HepG2 (cell line): Measurements from ENCODE around the gene MPIG6B. TPM values are rescaled to one million over a fixed set of nuclear protein-coding genes. Genes with fewer than 3 reads are reported as not detected.

ENCODE experiments used
- CBX5 ChIP-seq: sonication (generic); formaldehyde crosslinking; IDR thresholded peaks from 2 replicates; pipeline ENCODE4 v1.4.0; 2020; ENCODE audit warnings: missing genetic modification reagents, borderline replicate concordance
- HES4 ChIP-seq: sonication (generic); formaldehyde crosslinking; IDR thresholded peaks from 2 replicates; pipeline ENCODE4 v1.9.0; 2021; ENCODE audit warnings: mild to moderate bottlenecking, missing genetic modification reagents, borderline replicate concordance
- HNF1A ChIP-seq, 2 experiments: sonication (generic) in 1 of 2; formaldehyde crosslinking in 1 of 2; IDR thresholded peaks; 2 replicates each; pipeline versions ENCODE4 v1.4.0 to v1.6.1; 2016 to 2020; ENCODE audit warnings: borderline replicate concordance in 1 of 2, low read depth in 1 of 2, mild to moderate bottlenecking in 1 of 2, missing genetic modification reagents in 1 of 2
- HOXA5 ChIP-seq: sonication (generic); formaldehyde crosslinking; IDR thresholded peaks from 2 replicates; pipeline ENCODE4 v1.4.0; 2020; ENCODE audit warnings: missing genetic modification reagents
- KDM2A ChIP-seq: sonication (generic); formaldehyde crosslinking; IDR thresholded peaks from 2 replicates; pipeline ENCODE4 v1.4.0; 2020; ENCODE audit warnings: low read depth, missing genetic modification reagents, borderline replicate concordance
- MAFG ChIP-seq: sonication (generic); formaldehyde crosslinking; IDR thresholded peaks from 2 replicates; pipeline ENCODE4 v1.5.1; 2020; ENCODE audit warnings: mild to moderate bottlenecking, missing genetic modification reagents
- MEIS1 ChIP-seq: sonication (generic); formaldehyde crosslinking; IDR thresholded peaks from 2 replicates; pipeline ENCODE4 v1.9.0; 2021; ENCODE audit warnings: mild to moderate bottlenecking, missing genetic modification reagents, moderate library complexity, borderline replicate concordance
- NFYC ChIP-seq: IDR thresholded peaks from 2 replicates; pipeline ENCODE4 v1.6.1; 2016; ENCODE audit warnings: missing genetic modification reagents, missing compliant biosample characterization
- NONO ChIP-seq, 2 experiments: fragments of 450-650 bp in 1 of 2; sonication (generic) in 1 of 2; formaldehyde crosslinking in 1 of 2; IDR thresholded peaks in 1 of 2; conservative IDR thresholded peaks in 1 of 2; 2 replicates each; pipeline versions ENCODE4 v1.6.1 to v1.8.0; 2017 to 2022; ENCODE audit warnings: mild to moderate bottlenecking in 1 of 2, missing genetic modification reagents in 1 of 2, moderate library complexity in 1 of 2
- NR2F6 ChIP-seq, 2 experiments: IDR thresholded peaks; 2 replicates each; pipeline ENCODE4 v1.6.1; 2016; ENCODE audit warnings: antibody characterized with exemption in 1 of 2, mild to moderate bottlenecking in 1 of 2
- PHF5A ChIP-seq: IDR thresholded peaks from one replicate; pipeline ENCODE4 v1.6.1; 2018; ENCODE audit warnings: low read depth, missing genetic modification reagents; ENCODE audit not compliant: unreplicated experiment
- SRSF1 ChIP-seq: fragments of 200-400 bp; formaldehyde crosslinking; optimal IDR thresholded peaks from 2 replicates; pipeline ENCODE3; 2017; ENCODE audit warnings: mild to moderate bottlenecking, low read depth, low read length, moderate library complexity
- SYNCRIP ChIP-seq: fragments of 200-400 bp; formaldehyde crosslinking; IDR thresholded peaks from 2 replicates; pipeline ENCODE4 v1.6.1; 2018; ENCODE audit warnings: mild to moderate bottlenecking, low read depth, low read length; ENCODE audit not compliant: insufficient read depth
- USF2 ChIP-seq, 2 experiments: sonication (generic) in 1 of 2; formaldehyde crosslinking in 1 of 2; IDR thresholded peaks; 2 replicates each; pipeline versions ENCODE4 v1.5.1 to v1.6.1; 2011 to 2020; ENCODE audit warnings: borderline replicate concordance in 1 of 2, low read depth in 1 of 2, low read length in 1 of 2, mild to moderate bottlenecking in 1 of 2, missing genetic modification reagents in 1 of 2, moderate library complexity in 1 of 2
- ZKSCAN8 ChIP-seq: IDR thresholded peaks from 2 replicates; pipeline ENCODE4 v1.6.1; 2016; ENCODE audit warnings: borderline replicate concordance, missing genetic modification reagents, missing compliant biosample characterization
- ZNF30 ChIP-seq: sonication (generic); formaldehyde crosslinking; IDR thresholded peaks from 2 replicates; pipeline ENCODE4 v1.5.0; 2020; ENCODE audit warnings: mild to moderate bottlenecking, missing genetic modification reagents
- ZNF513 ChIP-seq: sonication (generic); formaldehyde crosslinking; conservative IDR thresholded peaks from 2 replicates; pipeline ENCODE4 v1.5.0; 2020; ENCODE audit warnings: missing genetic modification reagents
- ZNF607 ChIP-seq: sonication (generic); formaldehyde crosslinking; IDR thresholded peaks from 2 replicates; pipeline ENCODE4 v1.5.1; 2020; ENCODE audit warnings: missing genetic modification reagents, mild to moderate bottlenecking, borderline replicate concordance
- ZNF816 ChIP-seq: sonication (generic); formaldehyde crosslinking; IDR thresholded peaks from 2 replicates; pipeline ENCODE4 v1.8.0; 2022; ENCODE audit warnings: missing genetic modification reagents, mild to moderate bottlenecking, borderline replicate concordance
- ZSCAN21 ChIP-seq: sonication (generic); formaldehyde crosslinking; IDR thresholded peaks from 2 replicates; pipeline ENCODE4 v1.8.0; 2022; ENCODE audit warnings: mild to moderate bottlenecking, missing genetic modification reagents, moderate library complexity, borderline replicate concordance
- polyA plus RNA-seq, 8 experiments: library from polyadenylated mRNA; depleted of rRNA in 3 of 8; stranded (reverse) in 7 of 8; unstranded in 1 of 8; fragments of >200 nt; fragmentation: Illumina TruSeq in 4 of 8; extraction: Trizol in 4 of 8; gene quantifications; 2 replicates each; pipeline versions ENCODE4 v1.2.1 to v1.2.3, GENCODE V29; 2011 to 2016; ENCODE audit warnings: low read depth in 4 of 8, missing spikeins in 1 of 8, mixed read lengths in 1 of 8; ENCODE audit not compliant: insufficient read depth in 1 of 8
- total RNA-seq, 5 experiments: library from RNA; depleted of rRNA; stranded (reverse); fragments of >200 nt; fragmentation: Illumina TruSeq; extraction: Trizol; gene quantifications; 2 replicates each; pipeline ENCODE4 v1.2.3, GENCODE V29; 2016; ENCODE audit warnings: low read depth in 1 of 5

Gene MPIG6B
- total and polyA plus RNA-seq, 2 of the 13 experiments (the other 11 are each of a cell fraction or from before 2014, with no cell fraction given): not detected

DNA sequence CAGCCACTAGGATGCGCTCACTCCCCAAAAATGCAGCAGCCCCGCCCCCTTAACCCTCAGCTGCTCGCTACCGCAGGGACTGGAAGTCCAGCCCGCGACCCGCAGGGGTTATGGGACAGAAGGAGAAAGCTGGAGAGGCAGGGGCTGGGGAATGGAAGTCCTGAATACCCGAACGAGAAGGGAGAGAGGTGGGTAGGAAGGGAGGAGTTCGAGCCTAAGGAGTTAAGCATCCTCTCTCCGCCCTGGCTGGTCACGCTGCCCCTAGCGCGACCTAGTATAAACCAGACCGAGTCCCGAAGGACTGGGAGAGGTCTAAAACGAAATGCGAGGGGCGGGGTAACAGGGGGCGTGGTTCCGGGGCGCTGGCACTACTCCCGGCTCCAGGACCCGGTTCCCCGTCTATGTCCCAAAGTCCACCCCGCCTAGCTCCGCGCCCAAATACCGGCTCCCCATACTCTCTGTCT is 6.4 kb downstream of the MPIG6B start (continued):
- TF ChIP-seq MAFG (CRISPR knock-in tag): no peak
- no peak for TF ChIP-seq ZNF30 (CRISPR knock-in tag)
- no peak for TF ChIP-seq SRSF1
- 0 out of 2 replicates have a peak, but pooled peaks have one; percentile 22 for TF ChIP-seq NFYC
- TF ChIP-seq ZNF816 (CRISPR knock-in tag): no peak; the same call in 1 of the 2 replicates
- no peak for TF ChIP-seq NONO (IDR thresholded peaks at IDR 0.05)
- TF ChIP-seq NONO (CRISPR knock-in tag; conservative IDR thresholded peaks at IDR 0.05): peak; percentile 72
- TF ChIP-seq CBX5 (CRISPR knock-in tag): peak; percentile 77; the same call in 1 of the 2 replicates
- TF ChIP-seq SYNCRIP: no peak
- TF ChIP-seq NR2F6 (IDR thresholded peaks at IDR 0.05): 0 out of 2 replicates have a peak, but pooled peaks have one; percentile 38
- peak; percentile 33 for TF ChIP-seq NR2F6 (CRISPR knock-in tag; IDR thresholded peaks at IDR 0.05)
- no peak for TF ChIP-seq MEIS1 (CRISPR knock-in tag)
- peak; percentile 70; the same call in 1 of the 2 replicates for TF ChIP-seq ZKSCAN8 (CRISPR knock-in tag)
- TF ChIP-seq HES4 (CRISPR knock-in tag): 0 out of 2 replicates have a peak, but pooled peaks have one; percentile 32
- no peak; the same call in 1 of the 2 replicates for TF ChIP-seq HNF1A (IDR thresholded peaks at IDR 0.05; ENCODE audit: low read depth)
- peak; percentile 14; the same call in 1 of the 2 replicates for TF ChIP-seq HNF1A (CRISPR knock-in tag; IDR thresholded peaks at IDR 0.05; ENCODE audit: borderline replicate concordance)
- no peak for TF ChIP-seq USF2 (IDR thresholded peaks at IDR 0.05; ENCODE audit: low read depth, low read length)
- TF ChIP-seq USF2 (CRISPR knock-in tag; IDR thresholded peaks at IDR 0.05; ENCODE audit: borderline replicate concordance): no peak
- TF ChIP-seq ZSCAN21 (CRISPR knock-in tag): 0 out of 2 replicates have a peak, but pooled peaks have one; percentile 33
- TF ChIP-seq ZNF607 (CRISPR knock-in tag): no peak
- TF ChIP-seq KDM2A (CRISPR knock-in tag): peak; percentile 99; the same call in 1 of the 2 replicates
- peak; percentile 76 for TF ChIP-seq HOXA5
- peak; percentile 52 for TF ChIP-seq PHF5A (CRISPR knock-in tag)
- no peak for TF ChIP-seq ZNF513
